GM12874 (cell line): ENCODE data around the gene GRM4.

Source experiments
- TF ChIP-seq, protein P1 (sequence below): IDR thresholded peaks from 2 replicates; pipeline ENCODE4 v1.5.1; 2011; ENCODE audit warnings: low read depth, mild to moderate bottlenecking, control low read depth, low read length, moderate library complexity; ENCODE audit not compliant: insufficient read depth

GRM4 gene

DNA sequence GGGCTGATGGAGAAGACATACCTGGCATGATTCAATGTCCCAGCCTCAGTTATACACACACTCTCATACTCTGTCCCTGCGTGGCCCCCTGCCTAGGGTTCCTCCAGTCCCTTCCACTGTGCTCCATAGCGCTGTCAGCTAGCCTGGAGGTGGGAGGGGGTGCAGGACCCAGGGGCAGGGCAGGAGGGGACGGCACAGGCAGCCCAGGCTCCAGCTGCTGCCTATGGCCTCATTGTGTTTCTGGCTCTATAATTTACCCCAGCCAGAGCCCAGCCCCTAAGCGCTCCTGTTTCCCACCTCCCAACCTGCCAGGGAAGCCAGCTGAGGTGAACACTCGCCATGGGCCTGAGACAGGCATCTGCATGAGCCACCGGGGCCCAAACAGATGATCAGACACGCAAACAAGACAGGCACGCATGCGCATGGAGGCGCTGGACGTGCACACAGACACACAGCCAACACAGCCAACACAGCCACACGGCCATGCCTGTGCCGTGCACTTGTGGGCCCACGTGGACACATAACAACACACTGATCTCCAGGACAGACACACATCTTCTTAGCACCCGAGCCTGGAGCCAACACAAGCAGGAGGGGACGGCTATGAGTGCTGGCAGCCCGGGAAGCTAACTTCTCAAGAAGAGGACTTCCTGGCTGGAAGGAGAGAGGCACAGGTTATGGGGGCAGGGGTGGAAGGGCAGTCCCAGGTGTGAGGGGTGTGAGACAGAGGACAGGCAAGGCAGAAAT is 124.9 kb downstream of the GRM4 start:
- TF ChIP-seq, protein P1, sequence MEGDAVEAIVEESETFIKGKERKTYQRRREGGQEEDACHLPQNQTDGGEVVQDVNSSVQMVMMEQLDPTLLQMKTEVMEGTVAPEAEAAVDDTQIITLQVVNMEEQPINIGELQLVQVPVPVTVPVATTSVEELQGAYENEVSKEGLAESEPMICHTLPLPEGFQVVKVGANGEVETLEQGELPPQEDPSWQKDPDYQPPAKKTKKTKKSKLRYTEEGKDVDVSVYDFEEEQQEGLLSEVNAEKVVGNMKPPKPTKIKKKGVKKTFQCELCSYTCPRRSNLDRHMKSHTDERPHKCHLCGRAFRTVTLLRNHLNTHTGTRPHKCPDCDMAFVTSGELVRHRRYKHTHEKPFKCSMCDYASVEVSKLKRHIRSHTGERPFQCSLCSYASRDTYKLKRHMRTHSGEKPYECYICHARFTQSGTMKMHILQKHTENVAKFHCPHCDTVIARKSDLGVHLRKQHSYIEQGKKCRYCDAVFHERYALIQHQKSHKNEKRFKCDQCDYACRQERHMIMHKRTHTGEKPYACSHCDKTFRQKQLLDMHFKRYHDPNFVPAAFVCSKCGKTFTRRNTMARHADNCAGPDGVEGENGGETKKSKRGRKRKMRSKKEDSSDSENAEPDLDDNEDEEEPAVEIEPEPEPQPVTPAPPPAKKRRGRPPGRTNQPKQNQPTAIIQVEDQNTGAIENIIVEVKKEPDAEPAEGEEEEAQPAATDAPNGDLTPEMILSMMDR = no peak

DNA sequence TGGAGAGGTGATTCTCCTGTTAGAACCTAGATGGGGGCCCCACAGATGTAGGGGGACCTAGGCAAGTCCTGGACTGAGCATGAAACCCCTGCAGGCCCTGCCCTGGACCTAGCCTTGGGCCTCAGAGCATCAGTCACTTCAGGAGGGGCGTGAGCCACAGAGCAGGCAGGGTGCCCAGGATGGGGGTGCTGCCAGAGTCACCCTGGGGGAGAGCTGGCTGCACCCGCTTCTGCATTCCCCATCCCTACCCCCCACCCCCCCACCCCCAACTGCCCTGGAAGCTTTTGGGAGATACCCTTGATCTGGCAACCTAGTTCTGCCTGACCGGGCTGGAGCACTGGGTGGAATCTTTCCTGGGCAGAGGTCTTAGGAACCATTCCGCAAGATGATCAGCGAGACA is 125.6 kb downstream of the GRM4 start:
- TF ChIP-seq, protein P1 = no peak

DNA sequence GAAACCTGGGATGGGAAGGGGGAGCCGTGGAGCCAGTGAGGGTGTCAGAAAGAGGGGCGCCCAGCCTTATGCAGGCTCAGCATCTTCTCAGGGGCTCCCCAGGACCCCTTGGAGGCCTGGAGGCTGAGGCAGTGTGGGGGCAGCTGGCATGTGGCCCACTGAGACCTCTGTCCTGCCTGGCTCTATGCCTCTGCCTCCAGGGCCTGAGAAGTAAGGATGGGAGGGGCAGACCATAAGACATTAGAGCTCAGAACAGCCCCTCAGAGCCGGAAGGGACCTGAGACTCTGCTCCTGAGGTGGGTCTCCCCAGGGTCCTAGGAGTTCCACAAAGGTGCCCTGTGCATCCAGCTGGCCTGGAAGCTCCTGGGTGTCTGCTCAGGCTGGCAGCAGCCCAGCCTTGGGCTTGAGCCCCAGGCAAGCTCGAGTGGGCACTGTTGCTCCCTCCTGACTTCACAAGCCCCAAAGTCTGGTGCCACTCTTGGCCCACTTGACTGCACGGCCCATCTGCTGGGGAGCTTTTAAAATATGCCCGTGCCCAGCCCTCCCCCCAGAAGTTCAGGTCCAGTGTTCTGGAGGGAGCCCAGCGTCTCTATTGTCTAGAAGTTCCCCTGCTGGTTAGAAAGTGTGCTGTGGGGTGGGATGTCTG is 126.8 kb downstream of the GRM4 start:
- TF ChIP-seq, protein P1 = no peak

DNA sequence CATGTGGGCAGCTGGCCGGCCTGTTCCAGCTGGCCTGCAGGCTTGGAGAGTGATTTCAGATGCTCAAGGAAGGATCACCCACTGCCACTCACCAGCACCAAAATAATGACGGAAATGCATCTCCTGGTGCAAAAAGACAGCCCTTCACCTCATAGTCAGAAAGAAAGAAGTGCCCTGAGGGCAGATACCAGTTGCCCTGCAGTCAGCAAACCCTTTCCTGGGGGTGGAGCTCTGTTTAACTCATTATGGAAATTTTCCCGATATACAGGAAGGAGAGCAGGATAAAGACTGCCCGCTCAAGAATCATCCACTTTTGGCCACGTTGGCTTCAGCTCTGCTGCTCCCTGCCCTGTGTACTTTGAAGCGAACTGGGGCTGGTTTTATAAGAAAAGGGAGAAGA is 127.9 kb downstream of the GRM4 start:
- TF ChIP-seq, protein P1 = no peak

DNA sequence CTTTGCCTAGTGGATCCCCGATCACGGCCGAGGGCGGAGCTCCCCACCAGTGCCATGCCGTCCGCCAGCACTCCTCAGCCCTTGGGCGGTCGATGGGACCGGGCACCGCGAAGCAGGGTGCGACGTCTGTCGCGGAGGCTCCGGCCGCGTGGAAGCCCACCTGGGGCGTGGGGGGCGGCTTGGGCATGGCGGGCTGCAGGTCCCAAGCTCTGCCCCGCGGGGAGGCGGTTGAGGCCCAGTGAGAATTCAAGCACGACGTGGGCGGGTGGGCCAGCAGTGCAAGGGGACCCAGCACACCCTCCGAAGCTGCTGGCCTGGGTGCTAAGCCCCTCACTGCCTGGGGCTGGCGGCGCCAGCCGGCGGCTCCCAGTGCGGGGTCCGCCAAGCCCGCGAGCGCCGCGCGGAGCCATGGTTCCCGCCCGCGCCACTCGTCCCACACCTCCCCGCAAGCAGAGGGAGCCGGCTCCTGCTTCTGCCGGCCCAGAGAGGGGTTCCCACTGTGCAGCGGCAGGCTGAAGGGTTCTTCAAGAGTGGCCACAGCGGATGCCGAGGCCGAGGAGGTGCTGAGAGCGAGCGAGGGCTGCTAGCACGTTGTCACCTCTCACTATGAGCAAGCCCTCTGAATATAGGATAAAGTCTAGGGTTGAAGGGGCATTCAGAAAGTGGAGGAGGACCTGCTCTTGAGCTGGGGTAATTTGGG is 128.6 kb downstream of the GRM4 start:
- TF ChIP-seq, protein P1 = no peak

DNA sequence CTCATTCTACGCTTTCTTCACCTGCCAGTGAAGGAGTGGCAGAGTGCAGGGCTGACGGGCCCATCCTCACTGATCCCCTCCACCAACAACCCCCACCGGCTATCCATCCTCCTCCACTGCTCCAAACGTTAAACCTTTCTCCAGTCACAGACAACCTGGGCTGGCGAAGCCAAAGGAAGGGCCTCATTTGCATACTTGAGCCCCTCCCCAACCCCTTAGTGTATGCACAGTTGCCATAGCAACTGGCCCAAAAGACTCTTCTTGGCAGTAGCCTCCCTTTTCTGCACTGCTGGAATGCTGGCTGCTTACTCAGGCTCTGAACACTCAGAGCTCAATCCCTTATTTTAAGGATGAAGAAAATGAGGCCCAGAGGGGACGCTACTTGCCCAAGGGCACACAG is 130.3 kb downstream of the GRM4 start:
- TF ChIP-seq, protein P1 = no peak

DNA sequence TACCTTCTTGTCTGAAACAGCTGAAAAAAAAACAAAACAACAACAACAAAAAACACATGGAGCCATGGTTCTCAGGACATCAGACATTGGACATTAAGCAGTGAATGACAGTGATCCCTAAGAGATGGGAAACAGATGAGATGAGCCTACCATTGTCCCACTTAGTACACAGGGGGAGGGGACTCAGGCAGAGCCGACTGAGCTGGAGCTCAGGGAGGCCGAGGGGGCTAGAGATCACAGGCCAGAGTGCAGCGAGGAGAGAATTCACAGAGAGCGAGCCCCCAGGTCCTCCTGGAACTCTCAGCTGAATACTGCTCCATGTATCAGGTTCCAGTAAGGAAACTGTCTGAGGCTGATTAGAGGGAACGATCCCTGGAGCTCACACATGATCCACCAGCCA is 134.6 kb downstream of the GRM4 start:
- TF ChIP-seq, protein P1 = no peak
